Neural crest cell (in vitro differentiated cells): ENCODE data around the gene TNFSF8. TPM values are rescaled to one million over a fixed set of nuclear protein-coding genes. Genes with fewer than 3 reads are reported as not detected.

ENCODE experiments used
- DNase-seq: peaks from one replicate; pipeline ENCODE4 v3.0.0; 2021; ENCODE audit warnings: low read depth, mixed read lengths, low spot score
- H3K27ac Mint-ChIP-seq: one replicate; pipeline ENCODE4 v1.8.0; 2021; ENCODE audit warnings: mild to moderate bottlenecking, mixed read lengths; ENCODE audit not compliant: unreplicated experiment
- H3K27me3 Mint-ChIP-seq: 2 replicates; pipeline ENCODE4 v1.8.0; 2021; ENCODE audit warnings: low read depth, mild to moderate bottlenecking, mixed read lengths
- H3K36me3 Mint-ChIP-seq: 2 replicates; pipeline ENCODE4 v1.8.0; 2021; ENCODE audit warnings: low read depth, mild to moderate bottlenecking, mixed read lengths
- H3K4me1 Mint-ChIP-seq: 2 replicates; pipeline ENCODE4 v1.8.0; 2021; ENCODE audit warnings: mixed read lengths
- H3K4me3 Mint-ChIP-seq: one replicate; pipeline ENCODE4 v1.8.0; 2021; ENCODE audit warnings: mild to moderate bottlenecking, mixed read lengths
- H3K9me3 Mint-ChIP-seq: 2 replicates; pipeline ENCODE4 v1.8.0; 2021; ENCODE audit warnings: mixed read lengths
- CTCF ChIP-seq: fragments of 200-600 bp; sonication (generic); conservative IDR thresholded peaks from 2 replicates; pipeline ENCODE4 v1.5.0; 2021; ENCODE audit warnings: antibody characterized with exemption, mild to moderate bottlenecking
- total RNA-seq: library from RNA; stranded (reverse); gene quantifications from 2 replicates; pipeline ENCODE4 v1.2.1, GENCODE V29; 2021

Gene TNFSF8
- total RNA-seq, 1 donor from 2014 or later = not detected

GRCh38 chr9:114957558-114957957, 27.2 kb upstream of the TNFSF8 start:
- peaks cover 11% of the 10 kb centered on the region for H3K27me3 Mint-ChIP-seq
- peaks cover 17% of the 10 kb centered on the region for H3K9me3 Mint-ChIP-seq
- H3K4me1 Mint-ChIP-seq = no peaks in the 10 kb centered on the region
- no peak for TF ChIP-seq CTCF
- no peak for DNase-seq
- no peak overlapping the region for H3K4me3 Mint-ChIP-seq
- H3K27ac Mint-ChIP-seq = no peak overlapping the region
- H3K36me3 Mint-ChIP-seq = peaks cover 6% of the 10 kb centered on the region

DNA sequence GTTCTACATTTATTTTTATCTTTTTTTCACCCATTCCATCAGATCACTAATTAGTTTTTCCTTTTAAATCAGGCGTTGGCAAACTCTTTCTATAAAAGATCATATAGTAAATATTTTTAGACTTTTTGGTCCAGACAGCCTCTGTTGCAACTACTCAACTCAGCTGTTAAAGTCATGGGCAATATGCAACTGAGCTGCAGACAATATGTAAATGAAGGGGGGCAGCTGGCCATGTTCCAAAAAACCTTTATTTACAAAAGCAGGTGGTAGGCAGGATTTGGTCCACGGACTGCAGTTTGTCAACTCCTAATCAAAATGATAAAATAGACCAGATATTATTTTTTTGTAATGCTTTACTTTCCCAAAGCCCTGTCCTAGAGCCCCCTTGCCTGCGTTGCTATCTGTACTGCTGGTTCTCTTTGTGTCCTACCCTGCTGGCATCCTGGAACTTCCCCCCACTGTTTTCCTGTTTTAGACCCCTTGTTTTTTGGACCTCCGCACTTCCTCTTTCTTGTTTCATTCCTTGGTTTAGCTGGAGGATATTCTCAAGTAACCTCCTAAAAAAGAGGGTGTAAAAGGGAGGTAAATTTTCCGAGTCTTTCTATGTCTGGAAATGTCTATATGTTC, 24.7 kb upstream of the TNFSF8 start:
- Mint-ChIP-seq H3K36me3 (no peaks in the 10 kb centered on the region), H3K27me3 (peaks cover 7% of the 10 kb centered on the region), H3K4me1 (no peaks in the 10 kb centered on the region), H3K27ac (no peak overlapping the region), H3K4me3 (no peak overlapping the region), H3K9me3 (peaks cover 3% of the 10 kb centered on the region)
- DNase-seq = no peak
- no peak for TF ChIP-seq CTCF

DNA sequence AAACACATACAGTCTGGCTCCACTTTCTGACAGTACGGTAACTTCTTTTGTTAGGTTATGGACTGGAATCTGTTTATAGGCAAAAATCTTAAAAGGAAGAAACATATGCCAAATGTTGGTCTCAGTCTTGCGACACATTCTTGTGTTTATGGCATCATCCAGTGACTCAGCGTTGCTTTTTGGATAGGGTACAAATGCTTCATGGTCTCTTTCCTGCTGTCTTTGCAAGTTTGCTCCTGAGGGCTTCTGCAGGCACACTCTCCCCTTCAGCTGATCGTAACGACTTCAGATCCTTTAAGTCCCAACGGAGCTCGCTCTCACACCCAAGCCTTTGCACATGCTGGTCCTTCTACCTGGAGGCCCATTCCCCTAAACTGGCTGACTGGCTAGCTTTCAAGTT, 23.6 kb upstream of the TNFSF8 start:
- Mint-ChIP-seq H3K27me3 (peaks cover 5% of the 10 kb centered on the region), H3K27ac (no peak overlapping the region)

GRCh38 chr9:114953046-114953445, 22.7 kb upstream of the TNFSF8 start:
- Mint-ChIP-seq H3K27me3 (peaks cover 3% of the 10 kb centered on the region), H3K27ac (no peak overlapping the region), H3K36me3 (no peaks in the 10 kb centered on the region), H3K4me3 (no peak overlapping the region), H3K9me3 (peaks cover 3% of the 10 kb centered on the region), H3K4me1 (no peaks in the 10 kb centered on the region)
- TF ChIP-seq CTCF = no peak
- DNase-seq = no peak

More for the DNA sequence above, 23.6 kb upstream of the TNFSF8 start:
- H3K4me3 Mint-ChIP-seq = no peak overlapping the region
- H3K9me3 Mint-ChIP-seq = peaks cover 3% of the 10 kb centered on the region
- no peak for TF ChIP-seq CTCF
- DNase-seq = no peak
- H3K36me3 Mint-ChIP-seq = no peaks in the 10 kb centered on the region
- H3K4me1 Mint-ChIP-seq = no peaks in the 10 kb centered on the region

DNA sequence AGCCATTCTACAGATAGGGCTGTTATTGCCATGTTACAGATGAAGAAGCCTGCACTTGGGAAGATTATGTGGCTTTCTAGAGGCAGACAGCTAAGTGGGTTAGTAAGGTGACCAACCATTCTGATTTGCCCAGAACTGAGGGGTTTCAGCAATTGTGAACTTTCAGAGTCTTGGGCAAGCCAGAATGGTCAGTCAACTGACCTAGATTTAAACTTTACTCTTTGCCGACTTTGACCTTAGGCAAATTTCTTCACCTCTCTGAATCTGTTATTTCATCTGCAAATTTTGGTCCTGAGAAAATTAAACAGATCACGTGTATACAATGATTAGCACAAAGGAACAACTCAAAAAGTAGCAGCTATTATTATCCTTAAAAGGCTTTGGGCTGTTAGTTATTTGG, 20.4 kb upstream of the TNFSF8 start:
- Mint-ChIP-seq H3K27ac (no peak overlapping the region), H3K36me3 (no peaks in the 10 kb centered on the region), H3K4me1 (no peaks in the 10 kb centered on the region), H3K4me3 (no peak overlapping the region), H3K27me3 (peaks cover 5% of the 10 kb centered on the region), H3K9me3 (no peaks in the 10 kb centered on the region)
- no peak for TF ChIP-seq CTCF
- no peak for DNase-seq
